ENCODE data around the gene SCYL3.

Gene SCYL3

DNA sequence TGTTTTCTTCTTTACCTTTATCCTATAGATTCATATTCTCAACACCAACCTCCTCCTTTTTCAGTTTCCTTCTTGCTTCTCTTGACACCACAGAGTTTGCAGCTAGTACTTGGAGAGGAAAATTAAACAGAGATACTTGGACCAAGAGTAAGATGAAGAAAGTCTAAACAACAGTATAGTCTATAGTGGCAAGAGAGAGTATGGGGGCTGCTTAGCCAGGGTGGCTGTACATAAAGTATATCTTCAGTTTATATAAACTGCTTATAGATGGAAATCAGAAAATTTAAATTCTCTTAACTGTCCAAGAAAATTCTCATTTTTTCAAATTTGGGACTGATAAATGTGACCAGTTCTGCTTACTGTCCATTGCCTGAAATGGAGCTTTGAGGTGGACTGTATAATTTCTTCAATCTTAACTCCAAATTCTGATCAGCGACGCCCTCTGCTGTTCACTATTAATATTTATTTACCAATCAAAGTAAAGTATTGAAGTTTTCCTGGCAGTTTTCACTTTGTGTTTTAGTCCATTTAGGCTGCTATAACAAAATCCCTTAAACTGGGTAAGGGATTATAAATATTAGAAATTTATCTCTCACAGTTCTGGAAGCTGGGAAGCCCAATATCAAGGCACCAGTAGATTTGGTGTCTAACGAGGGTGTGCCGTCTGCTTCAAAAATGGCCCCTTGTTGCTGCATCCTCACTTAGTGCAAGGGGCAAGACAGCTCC is 84.2 kb downstream of the SCYL3 start:
- intact Hi-C loops (cut with micrococcal nuclease) = loop anchor here (1.0 to 5.0 kb wide), 4 partner anchors 97 to 331 kb away; partner anchors contain the start of gene SELL

GRCh38 chr1:169804941-169805340 is 88.8 kb downstream of the SCYL3 start:
- H3K27ac Mint-ChIP-seq = no peak overlapping the region
- no peaks in the 10 kb centered on the region for H3K4me1 Mint-ChIP-seq (ENCODE audit: low read depth)
- no peak overlapping the region for H3K4me3 Mint-ChIP-seq
- peaks cover 18% of the 10 kb centered on the region for H3K36me3 Mint-ChIP-seq (ENCODE audit: low read depth)
- no peaks in the 10 kb centered on the region for H3K9me3 Mint-ChIP-seq
- intact Hi-C loops (cut with micrococcal nuclease) = loop anchor here (5.0 kb wide), 1 partner anchor 93 kb away; the partner anchor contains the start of gene SELL
- no peaks in the 10 kb centered on the region for H3K27me3 Mint-ChIP-seq

More for the DNA sequence above, 84.2 kb downstream of the SCYL3 start:
- H3K27ac Mint-ChIP-seq = no peak overlapping the region
- no peaks in the 10 kb centered on the region for H3K9me3 Mint-ChIP-seq
- no peaks in the 10 kb centered on the region for H3K27me3 Mint-ChIP-seq
- no peak overlapping the region for H3K4me3 Mint-ChIP-seq
- no peaks in the 10 kb centered on the region for H3K4me1 Mint-ChIP-seq (ENCODE audit: low read depth)
- peaks cover 25% of the 10 kb centered on the region for H3K36me3 Mint-ChIP-seq (ENCODE audit: low read depth)

GRCh38 chr1:169802888-169803287 is 90.8 kb downstream of the SCYL3 start:
- Mint-ChIP-seq H3K27me3 (no peaks in the 10 kb centered on the region), H3K4me3 (no peak overlapping the region), H3K9me3 (no peaks in the 10 kb centered on the region), H3K27ac (peak overlapping the region; percentile 43), H3K36me3 (ENCODE audit: low read depth) (peaks cover 4% of the 10 kb centered on the region), H3K4me1 (ENCODE audit: low read depth) (no peaks in the 10 kb centered on the region)
- intact Hi-C loops (cut with micrococcal nuclease) = no loop called here

Measured in dendritic cell treated with granulocyte-macrophage colony-stimulating factor and Interleukin-4, amounts not matched to agents 40 ng/mL and 50 ng/mL, for 4 days (primary cell).